ENCODE data around the gene TMEFF1.

DNA sequence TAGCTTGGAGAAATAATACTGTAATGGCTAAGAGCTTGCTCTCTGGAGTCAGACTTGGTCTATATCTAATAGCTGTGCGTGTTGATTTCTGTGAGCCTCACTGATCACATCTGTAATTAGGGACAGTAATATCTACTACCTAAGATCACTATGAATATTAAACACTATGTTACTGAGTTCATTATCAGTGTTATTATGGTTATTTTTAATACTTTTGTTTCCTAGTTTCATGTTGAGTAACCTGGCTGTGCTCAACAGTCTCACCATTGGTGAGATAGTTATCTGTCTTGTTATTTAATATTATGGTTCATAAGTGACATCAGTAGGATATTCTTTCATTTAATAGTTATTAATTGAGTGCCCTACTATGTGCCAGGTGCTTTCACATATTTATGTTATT lies 82.5 kb downstream of the TMEFF1 start:
- TF ChIP-seq, protein P1, sequence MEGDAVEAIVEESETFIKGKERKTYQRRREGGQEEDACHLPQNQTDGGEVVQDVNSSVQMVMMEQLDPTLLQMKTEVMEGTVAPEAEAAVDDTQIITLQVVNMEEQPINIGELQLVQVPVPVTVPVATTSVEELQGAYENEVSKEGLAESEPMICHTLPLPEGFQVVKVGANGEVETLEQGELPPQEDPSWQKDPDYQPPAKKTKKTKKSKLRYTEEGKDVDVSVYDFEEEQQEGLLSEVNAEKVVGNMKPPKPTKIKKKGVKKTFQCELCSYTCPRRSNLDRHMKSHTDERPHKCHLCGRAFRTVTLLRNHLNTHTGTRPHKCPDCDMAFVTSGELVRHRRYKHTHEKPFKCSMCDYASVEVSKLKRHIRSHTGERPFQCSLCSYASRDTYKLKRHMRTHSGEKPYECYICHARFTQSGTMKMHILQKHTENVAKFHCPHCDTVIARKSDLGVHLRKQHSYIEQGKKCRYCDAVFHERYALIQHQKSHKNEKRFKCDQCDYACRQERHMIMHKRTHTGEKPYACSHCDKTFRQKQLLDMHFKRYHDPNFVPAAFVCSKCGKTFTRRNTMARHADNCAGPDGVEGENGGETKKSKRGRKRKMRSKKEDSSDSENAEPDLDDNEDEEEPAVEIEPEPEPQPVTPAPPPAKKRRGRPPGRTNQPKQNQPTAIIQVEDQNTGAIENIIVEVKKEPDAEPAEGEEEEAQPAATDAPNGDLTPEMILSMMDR (IDR thresholded peaks at IDR 0.05) = no peak
- no peak for TF ChIP-seq POLR2AphosphoS5 (IDR thresholded peaks at IDR 0.05)
- TF ChIP-seq POLR2A (IDR thresholded peaks at IDR 0.05) = no peak

Measured in prostate gland (tissue), 2 donors.